22Rv1 (cell line): ENCODE measurements around the gene GDA.

Source experiments
- H3K27ac ChIP-seq: fragments of 450-650 bp; 2 replicates; pipeline ENCODE4 v1.5.1; 2017
- CTCF ChIP-seq: fragments of 450-650 bp; IDR thresholded peaks from 2 replicates; pipeline ENCODE4 v1.5.1; 2017; ENCODE audit warnings: mild to moderate bottlenecking
- ZFX ChIP-seq: fragments of 450-650 bp; IDR thresholded peaks from 2 replicates; pipeline ENCODE4 v1.6.1; 2017; ENCODE audit warnings: antibody characterized with exemption, borderline replicate concordance

Gene GDA

GRCh38 chr9:72300873-72301272 lies 151.6 kb downstream of the GDA start:
- no peak overlapping the region for H3K27ac ChIP-seq
- TF ChIP-seq ZFX = no peak
- no peak for TF ChIP-seq CTCF
